AML-193 (cell line): ENCODE measurements around the gene STRADA.
A peak's percentile ranks its signal among the peaks of the same experiment; 100 is the strongest.

Experiments used
- DNase-seq, 2 experiments: peaks; one replicate each; lab custom pipeline; 2025; lab: John Stamatoyannopoulos, UW

Gene STRADA

GRCh38 chr17:63682981-63683380 lies 58.6 kb downstream of the STRADA start:
- no peak for DNase-seq

- DNase-seq, result peak; percentile 54
Measured at GRCh38 chr17:63682441-63682840, 59.2 kb downstream of the STRADA start.

- no peak for DNase-seq
Measured at GRCh38 chr17:63681530-63681929, 60.1 kb downstream of the STRADA start.

GRCh38 chr17:63680700-63681099 lies 60.9 kb downstream of the STRADA start:
- no peak for DNase-seq

GRCh38 chr17:63679214-63679613 lies 62.4 kb downstream of the STRADA start:
- DNase-seq, result no peak

GRCh38 chr17:63676584-63676983 lies 65.0 kb downstream of the STRADA start:
- DNase-seq, result no peak

GRCh38 chr17:63675607-63676546 lies 65.7 kb downstream of the STRADA start:
- DNase-seq, result peak in 1 of 2 experiments; percentile 21

GRCh38 chr17:63675231-63675606 lies 66.4 kb downstream of the STRADA start:
- DNase-seq, result no peak

- no peak for DNase-seq
Measured at GRCh38 chr17:63672856-63673255, 68.7 kb downstream of the STRADA start.

- DNase-seq, result peak; percentile 100
Measured at GRCh38 chr17:63665527-63666214, 75.9 kb downstream of the STRADA start.

GRCh38 chr17:63659850-63660249 lies 81.7 kb downstream of the STRADA start:
- no peak for DNase-seq

GRCh38 chr17:63658366-63658765 lies 83.2 kb downstream of the STRADA start:
- no peak for DNase-seq

GRCh38 chr17:63657786-63658185 lies 83.8 kb downstream of the STRADA start:
- no peak for DNase-seq

GRCh38 chr17:63653050-63653449 lies 88.5 kb downstream of the STRADA start:
- no peak for DNase-seq
